Activated CD4-positive, alpha-beta T cell treated with anti-CD3 and anti-CD28 coated beads, Interleukin-2, amount 10 ng/mL, durations not matched to agents 7 days and 5 days (primary cell): ENCODE measurements around the gene MEN1. TPM values are rescaled to one million over a fixed set of nuclear protein-coding genes. Genes with fewer than 3 reads are reported as not detected.

Experiments used
- CTCF ChIA-PET: fragments of 350-600 bp; sonication (Branson Sonifier 250); formaldehyde crosslinking; loops from one replicate; lab custom pipeline; 2021; ENCODE audit warnings: antibody characterized with exemption; lab: Charles Lee
- POLR2A ChIA-PET: fragments of 350-600 bp; sonication (Branson Sonifier 250); formaldehyde crosslinking; loops from one replicate; lab custom pipeline; 2021; ENCODE audit warnings: antibody characterized with exemption; lab: Charles Lee
- DNase-seq: peaks from one replicate; pipeline ENCODE4 v3.0.0-alpha.2; 2020
- H3K27ac Mint-ChIP-seq: one replicate; pipeline ENCODE4 v1.8.0; 2021; ENCODE audit warnings: mild to moderate bottlenecking, moderate library complexity, mixed read lengths
- H3K27me3 Mint-ChIP-seq: one replicate; pipeline ENCODE4 v1.8.0; 2021; ENCODE audit warnings: mixed read lengths
- H3K36me3 Mint-ChIP-seq: one replicate; pipeline ENCODE4 v1.8.0; 2021; ENCODE audit warnings: low read depth, mixed read lengths
- H3K4me1 Mint-ChIP-seq: one replicate; pipeline ENCODE4 v1.8.0; 2021; ENCODE audit warnings: mixed read lengths
- H3K4me3 Mint-ChIP-seq: one replicate; pipeline ENCODE4 v1.8.0; 2021; ENCODE audit warnings: mild to moderate bottlenecking, moderate library complexity, mixed read lengths
- H3K9me3 Mint-ChIP-seq: one replicate; pipeline ENCODE4 v1.8.0; 2021; ENCODE audit warnings: mixed read lengths
- total RNA-seq, 2 experiments: library from RNA; stranded (reverse); gene quantifications; one replicate each; pipeline ENCODE4 v1.2.3, GENCODE V29; 2021

Gene MEN1
- total RNA-seq, 2 experiments from 2014 or later = 35.1 to 38.7 TPM

DNA sequence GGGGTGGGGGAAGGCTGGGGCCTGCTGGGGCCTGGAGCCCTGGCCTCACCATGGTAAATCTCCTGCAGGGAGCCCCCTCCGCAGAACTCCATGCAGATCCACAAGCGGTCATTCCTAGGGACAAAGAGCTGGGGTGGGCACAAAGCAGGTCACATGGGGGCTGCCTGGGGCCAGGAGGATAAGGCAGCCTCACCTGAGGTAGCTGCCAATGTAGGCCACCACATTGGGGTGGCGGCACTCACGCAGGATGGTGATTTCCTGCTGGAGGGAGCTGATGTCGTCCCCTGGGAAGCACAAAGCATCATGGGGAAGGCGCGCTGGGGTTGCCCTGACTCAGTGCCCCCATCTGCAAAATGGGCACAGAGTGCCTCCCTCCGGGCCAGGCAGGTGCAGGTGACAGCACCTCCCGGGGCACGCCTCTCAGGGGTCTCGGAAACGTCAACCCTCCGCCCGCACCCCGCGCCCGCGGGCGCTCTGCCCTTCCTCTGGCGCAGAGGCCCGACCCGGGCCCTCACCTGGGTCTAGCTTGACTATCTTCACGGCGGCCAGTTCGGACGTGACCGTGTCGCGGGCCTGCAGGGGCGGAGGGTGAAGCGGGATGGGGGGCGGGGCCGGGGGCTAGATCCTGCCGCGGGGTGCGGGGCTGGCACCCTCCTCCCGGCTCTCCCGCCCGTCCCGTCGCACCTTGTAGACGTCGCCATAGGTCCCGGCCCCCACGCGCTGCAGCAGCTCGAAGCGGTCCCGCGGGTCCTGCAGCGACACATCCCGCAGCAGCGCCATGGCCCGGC, 7.8 kb downstream of the MEN1 start:
- Mint-ChIP-seq H3K36me3 (peaks cover 40% of the 10 kb centered on the region), H3K27me3 (no peaks in the 10 kb centered on the region), H3K9me3 (no peaks in the 10 kb centered on the region), H3K4me3 (peak overlapping the region; percentile 79), H3K4me1 (peaks cover 34% of the 10 kb centered on the region), H3K27ac (peak overlapping the region; percentile 85)
- DNase-seq = no peak
- ChIA-PET POLR2A (no interaction called here), CTCF (interaction anchor here (0.9 to 2.2 kb wide), 3 partner anchors 8 to 42 kb away, joined by 3 to 7 read pairs (median 3); partner anchors contain the start of gene CDC42BPG)

DNA sequence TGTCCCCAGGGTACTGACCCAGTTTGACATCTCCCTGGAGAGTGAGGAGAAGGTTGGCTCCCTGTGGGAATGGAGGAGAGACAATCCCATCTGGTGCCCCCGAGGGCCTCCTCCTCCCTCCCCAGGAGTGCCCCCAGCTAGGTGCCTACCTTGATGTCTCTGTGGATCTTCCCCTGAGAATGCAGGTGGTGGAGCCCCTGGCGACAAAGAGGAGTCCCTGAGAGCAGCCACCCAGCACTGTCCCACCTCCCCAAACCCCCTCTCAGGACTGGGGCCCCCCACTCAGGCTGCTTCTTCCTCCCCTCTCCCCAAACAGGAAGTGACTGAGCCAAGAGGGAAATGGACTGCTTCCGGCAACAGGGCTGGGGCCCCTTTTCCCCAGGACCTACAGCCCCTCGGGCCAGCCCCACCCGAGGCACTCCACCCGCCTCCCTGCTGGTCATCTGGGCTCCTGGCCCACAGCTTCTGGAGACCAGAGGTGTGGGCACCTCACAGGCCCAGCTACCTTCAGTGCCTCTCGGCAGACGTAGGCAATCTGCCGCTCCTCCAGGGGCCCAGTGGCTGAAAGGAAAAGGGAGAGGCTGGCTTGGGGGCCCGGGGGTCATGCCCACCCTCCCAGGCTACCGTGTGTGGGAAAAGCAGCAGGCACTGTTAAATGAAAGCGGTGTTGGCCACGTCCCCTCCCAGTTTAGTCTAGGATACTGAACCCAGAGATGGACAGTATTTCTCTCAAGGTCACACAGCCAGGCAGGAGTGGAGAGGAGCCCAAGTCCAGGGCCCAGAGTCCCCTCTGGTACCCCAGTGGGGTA, 8.6 kb downstream of the MEN1 start:
- Mint-ChIP-seq H3K36me3 (peaks cover 36% of the 10 kb centered on the region), H3K27me3 (no peaks in the 10 kb centered on the region), H3K27ac (peak overlapping the region; percentile 85), H3K4me3 (peak overlapping the region; percentile 79), H3K9me3 (no peaks in the 10 kb centered on the region), H3K4me1 (peaks cover 32% of the 10 kb centered on the region)
- no peak for DNase-seq
- CTCF ChIA-PET = interaction anchor here (0.9 to 1.0 kb wide), 2 partner anchors 7 to 35 kb away, joined by 3 read pairs; no protein-coding TSS in a partner anchor
- POLR2A ChIA-PET = no interaction called here

- ChIA-PET POLR2A (no interaction called here), CTCF (interaction anchor here (0.8 to 1.7 kb wide), 2 partner anchors 20 to 56 kb away, joined by 3 to 5 read pairs; no protein-coding TSS in a partner anchor)
- Mint-ChIP-seq H3K9me3 (no peaks in the 10 kb centered on the region), H3K27me3 (no peaks in the 10 kb centered on the region), H3K4me1 (peaks cover 39% of the 10 kb centered on the region), H3K36me3 (peaks cover 34% of the 10 kb centered on the region), H3K27ac (peak overlapping the region; percentile 85), H3K4me3 (peak overlapping the region; percentile 79)
- no peak for DNase-seq
Observed at GRCh38 chr11:64801158-64801464, 9.2 kb downstream of the MEN1 start.

DNA sequence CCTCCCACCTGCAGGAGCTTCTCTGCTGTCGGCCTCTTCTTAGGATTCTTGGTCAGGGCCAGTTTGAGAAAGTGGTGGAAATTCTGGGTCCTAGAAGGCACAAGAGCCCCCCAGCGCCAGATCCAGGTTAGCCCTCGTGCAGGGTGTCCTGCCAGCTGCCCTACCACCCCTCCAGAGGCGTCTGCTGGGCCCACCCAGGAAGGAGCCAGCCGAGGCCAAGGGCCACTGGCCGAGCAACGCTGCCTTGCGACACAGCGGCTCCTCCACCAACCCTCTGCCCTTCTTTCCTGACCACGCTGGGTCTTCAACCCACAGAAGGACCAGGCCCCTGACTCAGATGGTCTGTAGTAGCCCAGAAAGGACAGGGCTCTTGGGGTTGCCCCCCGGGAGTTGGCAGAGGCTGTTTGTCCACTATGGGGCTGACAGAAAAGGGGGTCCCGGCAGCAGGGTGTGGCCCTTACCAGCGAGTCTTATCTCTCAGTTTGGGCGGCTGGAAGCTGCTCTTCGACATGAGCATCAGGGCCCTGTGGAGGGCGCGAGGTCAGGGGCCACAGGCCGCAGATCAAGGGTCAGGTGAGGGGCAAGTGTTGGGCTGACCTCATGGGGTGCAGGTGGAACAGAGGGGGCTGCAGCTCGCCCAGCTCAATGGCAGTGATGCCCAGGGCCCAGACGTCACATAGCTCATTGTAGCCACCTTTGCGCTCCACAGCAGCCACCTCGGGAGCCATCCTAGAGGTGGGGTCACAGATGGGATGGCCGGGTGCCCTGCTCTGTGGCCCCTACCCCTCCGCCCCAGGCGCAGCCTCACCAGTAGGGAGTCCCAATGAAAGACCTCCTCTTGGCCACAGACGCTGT, 9.8 kb downstream of the MEN1 start:
- Mint-ChIP-seq H3K36me3 (peaks cover 33% of the 10 kb centered on the region), H3K4me3 (peak overlapping the region; percentile 79), H3K4me1 (peaks cover 43% of the 10 kb centered on the region), H3K27me3 (no peaks in the 10 kb centered on the region), H3K27ac (peak overlapping the region; percentile 85), H3K9me3 (no peaks in the 10 kb centered on the region)
- DNase-seq = no peak
- ChIA-PET POLR2A (no interaction called here), CTCF (interaction anchor here (0.8 to 1.7 kb wide), 3 partner anchors 10 to 56 kb away, joined by 3 to 5 read pairs (median 4); no protein-coding TSS in a partner anchor)

GRCh38 chr11:64799623-64800302, 10.6 kb downstream of the MEN1 start:
- H3K27me3 Mint-ChIP-seq = no peaks in the 10 kb centered on the region
- CTCF ChIA-PET = interaction anchor here (1.0 to 1.7 kb wide), 3 partner anchors 9 to 18 kb away, joined by 3 to 5 read pairs (median 4); no protein-coding TSS in a partner anchor
- POLR2A ChIA-PET = no interaction called here
- no peaks in the 10 kb centered on the region for H3K9me3 Mint-ChIP-seq
- no peak overlapping the region for H3K27ac Mint-ChIP-seq
- H3K4me3 Mint-ChIP-seq = no peak overlapping the region
- peaks cover 28% of the 10 kb centered on the region for H3K36me3 Mint-ChIP-seq
- DNase-seq = no peak
- H3K4me1 Mint-ChIP-seq = peaks cover 49% of the 10 kb centered on the region

DNA sequence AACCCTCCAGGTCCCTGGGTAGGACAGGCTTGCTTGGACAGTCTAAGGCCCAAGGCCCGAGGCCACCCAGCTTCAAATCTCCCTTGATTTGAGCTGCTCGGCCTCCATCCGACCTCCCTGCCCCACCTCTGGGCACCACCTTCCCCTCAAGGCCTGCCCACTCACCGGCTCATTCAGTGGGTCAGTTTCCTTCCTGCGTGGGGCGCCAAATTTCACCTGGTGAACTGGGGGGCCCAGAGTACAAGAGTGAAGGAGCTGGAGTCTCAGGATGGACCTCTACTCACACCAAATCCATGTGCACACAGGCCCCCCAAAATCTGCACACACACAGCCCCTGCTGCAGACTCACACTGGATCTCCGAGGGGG, 11.1 kb downstream of the MEN1 start:
- H3K9me3 Mint-ChIP-seq = no peaks in the 10 kb centered on the region
- peaks cover 28% of the 10 kb centered on the region for H3K36me3 Mint-ChIP-seq
- ChIA-PET CTCF (interaction anchor here (1.0 to 1.1 kb wide), 2 partner anchors 9 to 11 kb away, joined by 3 to 4 read pairs; no protein-coding TSS in a partner anchor), POLR2A (no interaction called here)
- H3K4me1 Mint-ChIP-seq = peaks cover 51% of the 10 kb centered on the region
- DNase-seq = no peak
- no peak overlapping the region for H3K4me3 Mint-ChIP-seq
- H3K27ac Mint-ChIP-seq = no peak overlapping the region
- no peaks in the 10 kb centered on the region for H3K27me3 Mint-ChIP-seq

GRCh38 chr11:64796757-64797541, 13.4 kb downstream of the MEN1 start:
- H3K36me3 Mint-ChIP-seq = peaks cover 29% of the 10 kb centered on the region
- H3K4me1 Mint-ChIP-seq = peaks cover 48% of the 10 kb centered on the region
- no peak overlapping the region for H3K27ac Mint-ChIP-seq
- POLR2A ChIA-PET = no interaction called here
- no peak overlapping the region for H3K4me3 Mint-ChIP-seq
- H3K27me3 Mint-ChIP-seq = no peaks in the 10 kb centered on the region
- H3K9me3 Mint-ChIP-seq = no peaks in the 10 kb centered on the region
- CTCF ChIA-PET = interaction anchor here (0.6 to 1.6 kb wide), 3 partner anchors 10 to 12 kb away, joined by 3 to 4 read pairs (median 3); no protein-coding TSS in a partner anchor
- no peak for DNase-seq

DNA sequence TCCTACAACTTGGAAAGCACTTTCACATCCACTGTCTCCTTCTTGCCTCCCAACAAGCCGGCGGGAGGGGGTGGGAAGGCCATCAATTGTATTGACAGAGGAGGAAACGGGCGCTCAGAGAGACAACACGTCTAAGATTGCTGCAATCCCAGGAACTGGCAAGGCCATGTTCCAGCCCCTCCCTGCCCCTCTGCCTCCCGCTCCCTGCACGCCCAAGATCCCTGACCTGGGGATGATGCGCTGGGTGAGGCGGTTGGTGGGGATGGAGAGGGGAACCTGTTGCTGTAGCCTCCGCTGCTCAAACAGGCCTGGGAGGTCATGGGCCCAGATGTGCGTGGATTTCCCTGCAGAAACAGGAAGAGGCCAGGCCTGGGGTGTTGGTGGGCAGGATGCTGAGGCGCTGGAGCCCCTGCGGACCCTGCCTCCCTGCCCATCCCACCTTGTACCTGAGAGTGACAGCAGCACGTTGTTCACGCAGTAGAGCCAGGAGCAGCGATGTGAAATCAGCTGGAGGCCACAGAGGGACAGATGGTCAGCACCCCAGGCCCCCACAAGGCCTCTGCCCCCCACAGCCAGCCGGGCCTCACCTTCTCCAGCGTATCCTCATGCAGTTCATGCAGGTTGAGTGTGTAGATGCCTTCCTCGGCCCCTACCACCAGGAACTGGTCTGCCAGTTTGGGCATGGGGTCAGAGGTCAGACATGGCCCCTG, 14.1 kb downstream of the MEN1 start:
- CTCF ChIA-PET = interaction anchor here (0.5 to 0.6 kb wide), 2 partner anchors 10 to 23 kb away, joined by 3 to 5 read pairs; no protein-coding TSS in a partner anchor
- Mint-ChIP-seq H3K36me3 (peaks cover 31% of the 10 kb centered on the region), H3K4me3 (no peak overlapping the region), H3K27ac (no peak overlapping the region), H3K4me1 (peaks cover 42% of the 10 kb centered on the region), H3K27me3 (no peaks in the 10 kb centered on the region), H3K9me3 (no peaks in the 10 kb centered on the region)
- DNase-seq = no peak
- POLR2A ChIA-PET = no interaction called here

DNA sequence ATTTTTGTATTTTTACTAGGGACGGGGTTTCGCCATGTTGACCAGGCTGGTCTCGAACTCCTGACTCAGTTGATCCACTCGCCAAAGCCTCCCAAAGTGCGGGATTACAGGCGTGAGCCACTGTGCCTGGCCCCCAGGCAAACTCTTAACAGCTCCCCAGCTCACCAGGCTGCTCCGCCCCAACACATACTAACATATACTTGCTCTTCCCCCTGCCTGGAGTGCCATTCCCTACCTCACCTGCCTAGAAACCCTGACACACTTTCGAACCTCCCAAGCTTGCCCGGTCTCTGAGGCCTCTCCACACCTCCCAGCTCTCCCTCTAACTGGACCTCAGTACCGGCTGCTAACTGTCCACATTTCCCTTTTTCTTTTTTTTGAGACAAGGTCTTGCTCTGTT, 15.8 kb downstream of the MEN1 start:
- H3K27ac Mint-ChIP-seq = no peak overlapping the region

GRCh38 chr11:64793271-64794160, 16.8 kb downstream of the MEN1 start:
- POLR2A ChIA-PET = interaction anchor here (0.5 to 0.7 kb wide), 2 partner anchors 18 to 21 kb away, joined by 3 to 8 read pairs; no protein-coding TSS in a partner anchor
- Mint-ChIP-seq H3K36me3 (peaks cover 20% of the 10 kb centered on the region), H3K4me1 (peaks cover 29% of the 10 kb centered on the region), H3K9me3 (no peaks in the 10 kb centered on the region), H3K27ac (peak overlapping the region; percentile 80), H3K4me3 (no peak overlapping the region), H3K27me3 (no peaks in the 10 kb centered on the region)
- CTCF ChIA-PET = interaction anchor here (0.6 to 1.4 kb wide), 3 partner anchors 9 to 91 kb away, joined by 3 read pairs; partner anchors contain the start of gene SF1
- no peak for DNase-seq

More for the DNA sequence above, 15.8 kb downstream of the MEN1 start:
- Mint-ChIP-seq H3K4me1 (peaks cover 34% of the 10 kb centered on the region), H3K27me3 (no peaks in the 10 kb centered on the region), H3K9me3 (no peaks in the 10 kb centered on the region), H3K36me3 (peaks cover 26% of the 10 kb centered on the region), H3K4me3 (no peak overlapping the region)
- DNase-seq = no peak
- ChIA-PET CTCF (interaction anchor here (1.1 to 1.4 kb wide), 2 partner anchors 8 to 16 kb away, joined by 3 read pairs; partner anchors contain the start of gene SF1), POLR2A (no interaction called here)
